ENCODE data around the gene MTERF2.

MTERF2 gene

GRCh38 chr12:106987846-106988245 lies 900 bp upstream of the MTERF2 start:
- DNase-seq: no peak

DNA sequence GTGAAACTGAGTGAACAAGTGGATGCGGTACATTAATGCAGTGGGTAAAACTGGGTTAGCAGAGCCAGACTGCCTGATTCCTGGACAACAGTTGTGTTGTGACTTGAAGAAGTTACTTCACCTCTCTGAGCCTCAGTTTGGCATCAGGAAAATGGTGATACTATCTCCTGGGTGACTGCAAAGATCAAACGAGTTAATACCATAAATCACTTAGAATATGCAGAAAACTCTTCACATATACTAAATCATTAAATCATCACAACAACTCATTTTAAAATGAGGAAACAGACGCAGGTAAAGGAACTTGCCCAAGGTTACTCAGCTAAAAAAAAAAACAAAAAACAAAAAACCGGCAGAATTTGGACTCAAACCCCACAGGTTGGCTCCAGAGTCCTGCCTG lies 811 bp downstream of the MTERF2 start:
- no peak for DNase-seq

DNA sequence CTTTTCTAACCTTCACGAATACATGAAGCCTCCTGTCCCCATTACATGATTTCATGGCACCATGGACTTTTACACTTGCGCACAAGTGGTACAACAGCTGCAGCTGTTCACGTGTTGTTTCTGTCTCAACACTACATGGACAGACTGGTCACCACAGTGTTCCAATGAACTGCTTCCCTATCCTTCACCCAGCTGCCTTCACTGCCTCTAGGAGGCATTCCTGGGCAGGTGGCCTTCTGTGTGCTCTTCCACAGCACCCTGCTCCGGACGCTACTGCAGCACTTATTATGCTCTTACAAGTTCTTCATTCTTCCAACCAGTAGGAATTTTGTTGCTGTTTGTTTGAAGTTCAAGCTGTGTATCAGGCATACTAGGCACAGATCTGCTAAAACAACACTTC lies 1.5 kb downstream of the MTERF2 start:
- DNase-seq: no peak

- DNase-seq: no peak
Measured at GRCh38 chr12:106984588-106985137, 2.3 kb downstream of the MTERF2 start.

DNA sequence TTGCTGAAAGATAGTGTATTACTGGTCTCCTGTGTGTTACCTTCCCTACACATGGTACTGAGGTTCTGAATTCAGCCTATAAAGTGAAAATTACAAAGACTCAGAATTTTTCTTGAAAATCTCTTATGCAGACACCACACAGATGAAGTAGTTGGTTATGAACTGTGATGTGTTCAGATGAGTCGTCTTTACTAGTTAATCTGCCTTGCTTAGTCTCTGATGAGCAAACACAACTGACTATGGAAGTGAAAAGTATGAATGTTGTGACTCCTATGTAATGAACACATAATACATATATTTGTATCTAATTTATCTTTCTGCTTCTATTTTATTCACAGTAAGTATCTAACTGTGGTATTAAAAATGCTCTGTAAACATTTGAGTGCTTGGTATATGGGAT lies 4.7 kb downstream of the MTERF2 start:
- no peak for DNase-seq

DNA sequence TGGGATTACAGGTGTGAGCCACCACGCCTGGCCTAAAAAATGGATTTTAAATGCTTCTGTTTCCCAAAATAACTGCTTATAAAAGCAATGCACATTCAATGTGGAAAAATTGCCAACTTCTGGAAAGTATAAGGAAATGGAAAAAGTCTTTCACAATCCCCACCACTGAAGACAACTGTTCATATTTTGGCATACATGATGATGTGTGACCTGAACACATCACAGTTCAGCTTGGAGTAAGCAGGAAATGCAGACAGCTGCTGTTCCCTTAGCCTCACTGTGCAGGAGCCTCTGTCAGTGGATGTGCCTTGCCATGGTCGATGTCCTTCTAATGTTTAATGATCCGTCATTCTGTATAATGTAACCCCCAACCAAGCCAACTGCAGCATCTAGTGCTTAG lies 5.2 kb downstream of the MTERF2 start:
- no peak for DNase-seq

GRCh38 chr12:106980944-106981343 lies 6.0 kb downstream of the MTERF2 start:
- no peak for DNase-seq

GRCh38 chr12:106978035-106978800 lies 8.7 kb downstream of the MTERF2 start:
- DNase-seq: no peak

- DNase-seq: no peak
Measured at GRCh38 chr12:106976668-106977067, 10.3 kb downstream of the MTERF2 start.

DNA sequence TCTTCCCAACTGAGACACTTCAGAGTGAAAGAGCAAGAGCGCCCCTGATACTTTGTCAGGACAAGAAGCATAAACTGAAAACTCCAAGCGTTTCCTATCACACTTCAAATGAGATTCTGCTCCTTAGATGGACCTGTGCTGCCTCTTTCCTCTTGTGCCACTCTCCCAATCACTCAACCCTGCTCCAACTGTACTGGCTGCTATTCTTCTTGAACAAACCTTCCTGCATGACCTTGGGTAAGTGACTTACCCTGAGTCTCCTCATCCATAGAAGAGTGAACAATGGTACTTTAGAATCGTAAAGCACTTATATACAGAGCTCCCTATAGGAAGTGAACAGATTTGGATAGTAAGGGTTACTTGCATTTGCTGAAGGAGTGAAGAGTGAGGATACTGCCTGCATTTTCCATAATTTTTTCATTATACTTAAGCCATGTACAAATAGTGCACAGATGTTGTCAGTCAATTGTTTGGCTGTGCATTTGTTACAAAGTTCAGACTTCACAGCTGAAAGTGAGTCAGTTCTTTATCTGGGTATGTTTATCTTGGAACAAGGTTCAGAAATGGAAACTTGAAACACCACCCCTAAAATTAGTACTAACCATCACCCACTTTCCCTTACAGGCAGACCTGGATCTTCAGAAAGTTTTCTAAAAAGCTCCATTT lies 10.8 kb downstream of the MTERF2 start:
- DNase-seq: no peak

- no peak for DNase-seq
Measured at GRCh38 chr12:106975098-106975497, 11.8 kb downstream of the MTERF2 start.

DNA sequence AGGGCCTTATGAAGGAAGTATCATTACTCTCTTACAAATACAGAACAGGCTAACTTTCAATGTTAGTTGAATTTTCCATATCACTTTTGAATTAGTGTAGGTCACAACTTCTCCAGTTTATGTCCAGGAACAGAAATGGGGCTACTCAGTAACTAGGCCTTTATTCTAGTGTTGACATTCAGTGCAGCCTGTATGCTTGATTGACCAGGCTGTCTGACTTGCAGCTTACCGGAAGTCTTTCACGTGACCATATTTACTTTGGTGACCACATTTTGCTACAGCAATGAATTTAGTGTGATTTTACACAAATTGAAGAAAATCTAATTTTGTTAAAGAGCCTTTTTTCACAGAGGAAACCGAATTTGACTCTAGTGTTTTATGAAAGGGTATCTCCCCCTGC lies 12.4 kb downstream of the MTERF2 start:
- DNase-seq: no peak

DNA sequence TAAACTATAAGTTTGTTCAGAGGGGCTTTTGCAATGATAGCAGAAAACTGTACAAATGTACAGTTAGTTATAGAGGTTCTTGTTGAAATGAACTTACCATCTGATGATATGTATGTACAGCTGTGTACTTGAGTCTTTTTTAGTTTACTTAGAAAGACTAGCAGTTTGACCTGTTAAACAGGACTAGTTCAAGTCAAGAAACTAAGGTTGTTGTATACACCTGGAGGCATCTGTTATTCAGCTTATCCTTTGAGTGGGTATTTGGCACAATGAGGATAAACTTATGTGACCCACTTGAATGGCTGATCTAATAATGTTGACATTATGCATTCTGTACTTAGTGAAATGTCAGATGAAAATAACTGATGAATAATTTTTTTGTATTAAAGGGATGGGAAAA lies 13.4 kb downstream of the MTERF2 start:
- no peak for DNase-seq

DNA sequence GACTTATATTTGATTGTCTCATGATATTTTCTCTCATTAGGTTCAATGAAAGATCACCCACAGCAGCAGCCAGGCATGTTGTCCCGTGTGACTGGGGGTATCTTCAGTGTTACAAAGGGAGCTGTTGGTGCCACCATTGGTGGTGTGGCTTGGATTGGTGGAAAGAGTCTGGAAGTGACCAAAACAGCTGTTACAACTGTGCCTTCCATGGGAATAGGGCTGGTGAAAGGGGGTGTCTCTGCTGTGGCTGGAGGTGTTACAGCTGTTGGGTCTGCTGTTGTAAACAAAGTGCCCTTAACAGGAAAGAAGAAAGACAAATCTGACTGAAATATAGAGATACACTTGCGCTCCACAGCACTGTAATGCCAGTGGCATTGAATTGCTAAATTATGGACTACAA lies 15.9 kb downstream of the MTERF2 start:
- no peak for DNase-seq

- no peak for DNase-seq
Measured at GRCh38 chr12:106964526-106964925, 22.4 kb downstream of the MTERF2 start.

GRCh38 chr12:106962286-106962685 lies 24.7 kb downstream of the MTERF2 start:
- DNase-seq: no peak

DNA sequence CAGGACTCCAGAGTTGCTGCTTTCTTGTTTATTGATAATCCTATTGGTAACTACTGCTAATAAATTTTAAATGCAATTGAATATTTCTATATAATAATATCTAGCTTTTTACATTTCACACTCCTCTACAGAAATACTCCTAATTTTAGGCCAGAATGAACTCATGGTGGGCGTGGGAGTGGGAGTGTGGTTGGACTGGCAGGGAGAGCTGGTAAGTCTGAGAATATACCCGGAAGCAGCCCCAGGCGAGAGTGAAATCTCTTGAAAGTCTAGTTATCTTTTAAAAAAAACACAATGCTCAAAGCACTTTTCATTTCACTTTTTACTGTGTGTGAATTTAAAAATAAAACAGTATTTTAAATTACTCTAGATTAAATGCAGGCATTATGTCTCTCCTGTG lies 26.5 kb downstream of the MTERF2 start:
- DNase-seq: no peak

DNA sequence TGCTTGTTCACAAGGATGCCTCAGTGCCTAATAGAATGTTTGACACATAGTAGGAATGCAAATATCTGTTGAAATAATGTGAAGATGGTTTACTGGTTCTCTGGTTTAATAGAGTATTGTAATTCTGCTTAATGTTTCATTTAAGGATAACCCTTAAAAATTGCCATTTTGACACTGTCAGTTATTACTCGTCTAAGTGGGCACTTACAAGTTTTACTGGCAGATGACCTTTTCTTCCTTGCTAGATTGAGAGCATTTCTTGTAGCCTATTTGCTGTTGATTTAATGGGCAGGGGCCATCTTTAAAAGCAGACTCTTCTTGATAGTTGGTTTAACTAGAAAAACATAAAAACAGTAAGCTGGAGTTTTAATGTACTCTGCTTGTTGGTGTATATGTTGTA lies 29.4 kb downstream of the MTERF2 start:
- DNase-seq: no peak

GRCh38 chr12:106956048-106956578 lies 30.8 kb downstream of the MTERF2 start:
- DNase-seq: no peak

GRCh38 chr12:106955377-106956047 lies 31.4 kb downstream of the MTERF2 start, which contains the start of gene TMEM263:
Gene TMEM263 (plus strand): TSS chr12:106955907. CDS start chr12:106967117, 11,210 bp downstream.
- peak; percentile 86 to 97 for DNase-seq

DNA sequence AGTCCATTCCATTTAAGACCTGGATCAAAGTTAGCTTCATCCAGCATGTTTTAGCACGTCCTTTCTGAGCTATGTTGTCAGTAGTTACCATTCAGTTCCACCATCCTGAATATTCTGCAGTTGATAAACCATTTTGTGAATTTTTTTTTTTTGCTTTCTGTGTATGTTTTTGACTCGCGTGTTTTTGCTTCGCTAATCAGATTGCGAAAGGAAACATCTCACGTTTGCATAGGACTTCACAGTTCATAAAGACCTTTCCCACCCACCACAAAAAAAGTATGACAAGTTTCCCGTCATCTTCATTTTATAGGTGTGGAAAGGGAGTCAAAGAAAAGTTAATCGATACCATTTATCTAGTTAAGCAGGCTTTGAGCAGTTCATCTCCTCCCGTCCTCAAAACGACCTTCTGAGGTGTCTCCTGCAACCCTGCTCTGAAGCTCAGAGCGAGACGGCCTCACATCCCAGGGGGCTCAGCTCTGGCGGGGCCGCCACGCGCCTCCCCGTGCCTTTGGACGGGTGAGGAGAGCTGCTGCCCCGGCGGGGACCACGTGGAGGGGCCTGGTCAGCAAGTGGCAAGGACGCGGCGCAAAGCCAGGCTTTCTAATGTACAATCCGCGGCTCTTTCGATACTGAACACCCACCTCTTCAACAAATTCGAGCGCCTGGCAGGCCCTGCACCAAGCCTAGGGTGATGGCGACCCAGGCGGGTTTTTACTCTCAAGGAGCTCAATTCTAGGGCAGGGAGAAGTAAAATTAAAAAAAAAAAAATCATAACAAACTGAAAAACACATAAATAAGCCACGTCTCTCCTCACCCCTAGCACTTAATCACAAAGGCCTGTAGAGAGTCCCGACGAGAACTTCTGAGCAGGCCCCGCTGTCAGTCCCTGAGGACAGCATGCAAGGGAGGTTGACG lies 32.2 kb downstream of the MTERF2 start:
- no peak for DNase-seq
